ENCODE data around the gene LYRM7.

GRCh38 chr5:131225282-131225974 lies 54.7 kb downstream of the LYRM7 start:
- no peak for TF ChIP-seq CTCF (conservative IDR thresholded peaks at IDR 0.05)
- TF ChIP-seq ZFX (IDR thresholded peaks at IDR 0.05), result no peak

Measured in C4-2B (cell line).